Heart left ventricle (tissue), 13 donors: ENCODE results near the gene IQSEC1.

Source experiments
- CTCF ChIP-seq, 12 donors: fragments of 200-600 bp; sonication (generic) in 4 of 12; IDR thresholded peaks; one replicate each; pipeline versions ENCODE4 v1.5.0 to v1.8.0; 2018 to 2022; ENCODE audit warnings: antibody characterized with exemption in 12 of 12, mild to moderate bottlenecking in 5 of 12
- POLR2A ChIP-seq, 2 donors: fragments of 450-650 bp; IDR thresholded peaks; one replicate each; pipeline ENCODE4 v1.6.1; 2017; ENCODE audit warnings: antibody characterized with exemption in 2 of 2, mild to moderate bottlenecking in 2 of 2, moderate library complexity in 2 of 2
- donor health status: ischemic (EF 13 %, LVEDD 7.1; RV severe dilation, severe dysfunction).
- donor health status: DM: no; HTN: yes; CAD: no.
- donor health status: DM: no; HTN: no; CAD: no.
- donor health status: ischemic (EF 25% LVEDD 6.9; RV normal size, moderate dysfunction).
- donor health status: ischemic (EF 25% LVEDD 5.7; RV mildly dilated, moderate dysfunction).
- donor health status: ischemic (EF 35%, LVEDD 5.7; RV mildly dilated, moderate dysfunction).
- donor health status: nonischemic (EF 11% LVEDD 7.7; RV severe dilation, severe dysfunction).
- donor health status: DM: yes; HTN: yes; CAD: no.
- donor health status: PGD.
- donor health status: ischemic (EF 29% LVEDD 5.4; RV normal size, mild dysfunction).
- donor health status: nonischemic (EF 23%, LVEDD 6.1; RV moderate dilation, normal function).

- TF ChIP-seq CTCF (IDR thresholded peaks at IDR 0.05), result peak in 1 of 12 donors; percentile 13
- TF ChIP-seq POLR2A (IDR thresholded peaks at IDR 0.05), result no peak
Observed at GRCh38 chr3:12931273-12931905, 141.8 kb downstream of the IQSEC1 start.
